ENCODE measurements around the gene EVL. TPM values are rescaled to one million over a fixed set of nuclear protein-coding genes. Genes with fewer than 3 reads are reported as not detected.

EVL gene
- polyA plus RNA-seq, 2 of the 4 experiments (the other 2 are of a cell fraction): 14.8 to 32.9 TPM

GRCh38 chr14:100145682-100146464 is 80.7 kb downstream of the EVL start:
- Histone ChIP-seq H3K9me3 (no peaks in the 10 kb centered on the region), H3K4me1 (peaks cover 8% of the 10 kb centered on the region; the same call in 1 of the 3 replicates), H3K27ac (no peak overlapping the region), H3K4me3 (no peak overlapping the region), H3K4me2 (no peak overlapping the region)
- ChIA-PET CTCF (interaction anchor here (0.5 kb wide), 1 partner anchor 176 kb away, joined by 3 read pairs; no protein-coding TSS in a partner anchor), POLR2A (no interaction called here)
- ATAC-seq (no peak), FAIRE-seq (no peak), DNase-seq (ENCODE audit: low read depth in 1 of 2, low spot score in 1 of 2) (no peak)
- TF ChIP-seq BHLHE40 (IDR thresholded peaks at IDR 0.05; ENCODE audit: low read depth, low read length) (no peak), EHF (CRISPR knock-in tag; IDR thresholded peaks at IDR 0.05) (no peak), CBX8 (IDR thresholded peaks at IDR 0.05) (no peak), FOSL2 (IDR thresholded peaks at IDR 0.05) (no peak), FOSL2 (CRISPR knock-in tag; IDR thresholded peaks at IDR 0.05) (no peak), MYC (IDR thresholded peaks at IDR 0.05; ENCODE audit: borderline replicate concordance, low read length) (no peak), CEBPB (IDR thresholded peaks at IDR 0.05) (no peak), NFE2L2 (conservative IDR thresholded peaks at IDR 0.05; ENCODE audit: low read length) (no peak), CTCF (IDR thresholded peaks at IDR 0.05) (no peak), RAD21 (conservative IDR thresholded peaks at IDR 0.05 in 1 of 2, IDR thresholded peaks at IDR 0.05 in 1 of 2) (no peak), MAX (IDR thresholded peaks at IDR 0.05) (no peak), RFX5 (IDR thresholded peaks at IDR 0.05) (no peak), PHF8 (IDR thresholded peaks at IDR 0.05; ENCODE audit: borderline replicate concordance, low read depth) (no peak), MAFK (IDR thresholded peaks at IDR 0.05; ENCODE audit: partially characterized antibody) (no peak)
- 87% methylated on average over 19 of the region's 27 CpGs for WGBS (ENCODE audit: missing lambda C conversion rate)

GRCh38 chr14:100146531-100147091 is 81.4 kb downstream of the EVL start:
- TF ChIP-seq FOSB (CRISPR knock-in tag; IDR thresholded peaks at IDR 0.05): no peak
- TF ChIP-seq RAD21 (conservative IDR thresholded peaks at IDR 0.05 in 1 of 2, IDR thresholded peaks at IDR 0.05 in 1 of 2): peak; percentile 19 to 39; a peak in 2 of 5 replicates
- Histone ChIP-seq H3K4me3 (no peak overlapping the region), H3K9me3 (no peaks in the 10 kb centered on the region), H3K4me2 (no peak overlapping the region), H3K27ac (no peak overlapping the region), H3K4me1 (peaks cover 8% of the 10 kb centered on the region; the same call in 1 of the 3 replicates)
- DNase-seq (ENCODE audit: low read depth in 1 of 2, low spot score in 1 of 2) (no peak), ATAC-seq (peak in 1 of 2 experiments; percentile 39; a peak in 2 of 6 replicates), FAIRE-seq (no peak)
- POLR2A ChIA-PET: no interaction called here
- CTCF ChIA-PET: interaction anchor here (0.5 kb wide), 1 partner anchor 177 kb away, joined by 3 read pairs; no protein-coding TSS in a partner anchor
- 85% methylated on average over 23 of the region's 29 CpGs for WGBS (ENCODE audit: missing lambda C conversion rate)

GRCh38 chr14:100147181-100147631 is 82.0 kb downstream of the EVL start:
- Histone ChIP-seq H3K9me3 (no peaks in the 10 kb centered on the region), H3K4me2 (no peak overlapping the region), H3K27ac (no peak overlapping the region), H3K4me1 (peaks cover 8% of the 10 kb centered on the region; the same call in 1 of the 3 replicates), H3K4me3 (no peak overlapping the region)
- no peak for TF ChIP-seq SREBF2 (IDR thresholded peaks at IDR 0.05)
- TF ChIP-seq FOSL2 (IDR thresholded peaks at IDR 0.05): no peak
- TF ChIP-seq FOSL2 (CRISPR knock-in tag; IDR thresholded peaks at IDR 0.05): no peak
- no peak for TF ChIP-seq SMC3 (IDR thresholded peaks at IDR 0.05)
- TF ChIP-seq, protein P1, sequence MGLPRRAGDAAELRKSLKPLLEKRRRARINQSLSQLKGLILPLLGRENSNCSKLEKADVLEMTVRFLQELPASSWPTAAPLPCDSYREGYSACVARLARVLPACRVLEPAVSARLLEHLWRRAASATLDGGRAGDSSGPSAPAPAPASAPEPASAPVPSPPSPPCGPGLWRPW (IDR thresholded peaks at IDR 0.05): no peak
- no peak for TF ChIP-seq EHMT2 (IDR thresholded peaks at IDR 0.05; ENCODE audit: low read depth)
- TF ChIP-seq EP300 (IDR thresholded peaks at IDR 0.05): no peak
- no peak for TF ChIP-seq TFCP2L1 (CRISPR knock-in tag; IDR thresholded peaks at IDR 0.05)
- TF ChIP-seq CHD2 (IDR thresholded peaks at IDR 0.05; ENCODE audit: low read length, partially characterized antibody): no peak
- TF ChIP-seq POLR2AphosphoS2 (conservative IDR thresholded peaks at IDR 0.05; ENCODE audit: low read length): no peak
- TF ChIP-seq CEBPB (IDR thresholded peaks at IDR 0.05): no peak
- no peak for TF ChIP-seq RFX5 (IDR thresholded peaks at IDR 0.05)
- no peak for TF ChIP-seq FOXS1 (CRISPR knock-in tag; IDR thresholded peaks at IDR 0.05)
- no peak for TF ChIP-seq MYC (IDR thresholded peaks at IDR 0.05; ENCODE audit: borderline replicate concordance, low read length)
- no peak for TF ChIP-seq NPAS2 (CRISPR knock-in tag; IDR thresholded peaks at IDR 0.05; ENCODE audit: borderline replicate concordance)
- TF ChIP-seq, protein P2, sequence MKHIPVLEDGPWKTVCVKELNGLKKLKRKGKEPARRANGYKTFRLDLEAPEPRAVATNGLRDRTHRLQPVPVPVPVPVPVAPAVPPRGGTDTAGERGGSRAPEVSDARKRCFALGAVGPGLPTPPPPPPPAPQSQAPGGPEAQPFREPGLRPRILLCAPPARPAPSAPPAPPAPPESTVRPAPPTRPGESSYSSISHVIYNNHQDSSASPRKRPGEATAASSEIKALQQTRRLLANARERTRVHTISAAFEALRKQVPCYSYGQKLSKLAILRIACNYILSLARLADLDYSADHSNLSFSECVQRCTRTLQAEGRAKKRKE (CRISPR knock-in tag; IDR thresholded peaks at IDR 0.05; ENCODE audit: low read depth): no peak
- TF ChIP-seq CHD4 (IDR thresholded peaks at IDR 0.05; ENCODE audit: borderline replicate concordance): no peak
- DNase-seq (ENCODE audit: low read depth in 1 of 2, low spot score in 1 of 2): no peak
- WGBS (ENCODE audit: missing lambda C conversion rate): 90% methylated on average over 16 of the region's 20 CpGs
- no peak for FAIRE-seq
- no peak for ATAC-seq
- CTCF ChIA-PET: no interaction called here
- POLR2A ChIA-PET: no interaction called here
